OCI-LY3 (cell line): ENCODE measurements around the gene TEX29.

Experiments used
- EZH2phosphoT487 ChIP-seq: fragments of 200-600 bp; shearing (Covaris generic); IDR thresholded peaks from 2 replicates; pipeline ENCODE4 v1.6.1; 2018; ENCODE audit warnings: antibody characterized with exemption, mixed run types, low read depth
- TF ChIP-seq, protein P1 (sequence below): fragments of 200-600, 300-600 bp; sonication (generic); IDR thresholded peaks from 2 replicates; pipeline ENCODE4 v1.5.1; 2014; ENCODE audit warnings: antibody characterized with exemption, low read length, low read depth

DNA sequence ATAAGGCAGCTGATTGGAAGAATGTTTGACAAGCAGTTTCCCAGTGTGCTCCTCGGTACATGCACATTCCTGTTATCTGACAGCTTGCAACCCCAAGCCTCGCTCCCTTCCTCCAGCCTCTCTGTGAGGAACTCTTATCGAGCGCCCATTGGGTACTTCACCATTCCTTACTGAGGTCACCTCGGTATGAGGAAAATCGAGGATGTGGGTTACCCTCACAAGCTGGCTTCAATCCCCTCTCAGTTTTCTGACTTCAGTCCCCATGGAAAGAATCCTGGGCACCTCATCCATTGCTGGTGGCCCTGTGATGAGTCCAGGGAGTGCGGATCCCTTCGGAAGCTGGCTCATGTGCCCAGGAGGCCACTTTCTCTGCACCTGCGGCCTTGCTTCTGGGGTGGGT is 17.3 kb downstream of the TEX29 start:
- TF ChIP-seq, protein P1, sequence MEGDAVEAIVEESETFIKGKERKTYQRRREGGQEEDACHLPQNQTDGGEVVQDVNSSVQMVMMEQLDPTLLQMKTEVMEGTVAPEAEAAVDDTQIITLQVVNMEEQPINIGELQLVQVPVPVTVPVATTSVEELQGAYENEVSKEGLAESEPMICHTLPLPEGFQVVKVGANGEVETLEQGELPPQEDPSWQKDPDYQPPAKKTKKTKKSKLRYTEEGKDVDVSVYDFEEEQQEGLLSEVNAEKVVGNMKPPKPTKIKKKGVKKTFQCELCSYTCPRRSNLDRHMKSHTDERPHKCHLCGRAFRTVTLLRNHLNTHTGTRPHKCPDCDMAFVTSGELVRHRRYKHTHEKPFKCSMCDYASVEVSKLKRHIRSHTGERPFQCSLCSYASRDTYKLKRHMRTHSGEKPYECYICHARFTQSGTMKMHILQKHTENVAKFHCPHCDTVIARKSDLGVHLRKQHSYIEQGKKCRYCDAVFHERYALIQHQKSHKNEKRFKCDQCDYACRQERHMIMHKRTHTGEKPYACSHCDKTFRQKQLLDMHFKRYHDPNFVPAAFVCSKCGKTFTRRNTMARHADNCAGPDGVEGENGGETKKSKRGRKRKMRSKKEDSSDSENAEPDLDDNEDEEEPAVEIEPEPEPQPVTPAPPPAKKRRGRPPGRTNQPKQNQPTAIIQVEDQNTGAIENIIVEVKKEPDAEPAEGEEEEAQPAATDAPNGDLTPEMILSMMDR: no peak
- no peak for TF ChIP-seq EZH2phosphoT487
